ENCODE data around the gene ELOVL6. TPM values are rescaled to one million over a fixed set of nuclear protein-coding genes. Genes with fewer than 3 reads are reported as not detected.

Gene ELOVL6
- total RNA-seq, 3 donors from 2014 or later, result 21.8 to 59.8 (median 50.3) TPM

DNA sequence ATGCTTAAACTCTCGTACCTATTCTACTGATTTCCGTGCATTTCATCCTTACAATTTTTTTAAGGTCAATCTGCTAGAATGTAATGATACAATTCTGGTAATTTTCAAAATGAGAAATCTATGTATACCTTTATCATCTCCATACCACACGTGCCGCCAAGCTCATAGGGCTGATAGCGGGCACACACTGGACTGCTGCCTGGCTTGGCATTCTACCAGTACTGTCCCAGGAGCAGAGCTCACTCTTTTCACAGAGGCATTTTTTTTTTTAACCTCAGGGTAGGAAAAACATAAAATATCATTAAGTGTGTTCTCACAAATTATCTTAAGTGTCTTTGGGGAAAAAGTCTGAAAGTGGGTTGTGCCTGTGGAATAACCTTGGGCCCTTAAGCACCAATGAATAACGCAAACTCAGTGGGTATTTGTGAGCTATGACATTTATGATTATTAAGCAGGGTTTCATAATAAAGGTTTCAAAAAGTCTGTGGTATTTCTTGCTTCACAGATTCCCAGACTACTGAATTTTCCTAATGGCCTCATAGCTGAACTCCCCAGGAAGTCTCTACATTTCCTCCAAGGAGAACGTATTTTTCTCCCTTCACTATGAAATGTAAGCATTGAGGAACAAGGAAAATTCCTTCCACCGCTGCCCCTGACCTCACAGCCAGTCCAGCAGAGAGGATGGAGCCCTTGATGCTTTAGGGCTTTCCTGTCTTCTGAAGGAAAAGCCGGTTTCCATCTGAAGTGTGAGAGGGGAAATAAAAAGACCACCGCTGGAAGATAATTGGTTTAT, 125.2 kb downstream of the ELOVL6 start:
- Histone ChIP-seq H3K36me3 (ENCODE audit: low read depth) (no peaks in the 10 kb centered on the region), H3K4me3 (no peak overlapping the region), H3K4me1 (ENCODE audit: low read depth) (peaks cover 4% of the 10 kb centered on the region), H3K9me3 (no peaks in the 10 kb centered on the region)
- intact Hi-C loops (cut with DNase I, micrococcal nuclease), result no loop called here
- TF ChIP-seq, protein P1, sequence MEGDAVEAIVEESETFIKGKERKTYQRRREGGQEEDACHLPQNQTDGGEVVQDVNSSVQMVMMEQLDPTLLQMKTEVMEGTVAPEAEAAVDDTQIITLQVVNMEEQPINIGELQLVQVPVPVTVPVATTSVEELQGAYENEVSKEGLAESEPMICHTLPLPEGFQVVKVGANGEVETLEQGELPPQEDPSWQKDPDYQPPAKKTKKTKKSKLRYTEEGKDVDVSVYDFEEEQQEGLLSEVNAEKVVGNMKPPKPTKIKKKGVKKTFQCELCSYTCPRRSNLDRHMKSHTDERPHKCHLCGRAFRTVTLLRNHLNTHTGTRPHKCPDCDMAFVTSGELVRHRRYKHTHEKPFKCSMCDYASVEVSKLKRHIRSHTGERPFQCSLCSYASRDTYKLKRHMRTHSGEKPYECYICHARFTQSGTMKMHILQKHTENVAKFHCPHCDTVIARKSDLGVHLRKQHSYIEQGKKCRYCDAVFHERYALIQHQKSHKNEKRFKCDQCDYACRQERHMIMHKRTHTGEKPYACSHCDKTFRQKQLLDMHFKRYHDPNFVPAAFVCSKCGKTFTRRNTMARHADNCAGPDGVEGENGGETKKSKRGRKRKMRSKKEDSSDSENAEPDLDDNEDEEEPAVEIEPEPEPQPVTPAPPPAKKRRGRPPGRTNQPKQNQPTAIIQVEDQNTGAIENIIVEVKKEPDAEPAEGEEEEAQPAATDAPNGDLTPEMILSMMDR (IDR thresholded peaks at IDR 0.05), result no peak
- ATAC-seq (no peak), DNase-seq (no peak)

DNA sequence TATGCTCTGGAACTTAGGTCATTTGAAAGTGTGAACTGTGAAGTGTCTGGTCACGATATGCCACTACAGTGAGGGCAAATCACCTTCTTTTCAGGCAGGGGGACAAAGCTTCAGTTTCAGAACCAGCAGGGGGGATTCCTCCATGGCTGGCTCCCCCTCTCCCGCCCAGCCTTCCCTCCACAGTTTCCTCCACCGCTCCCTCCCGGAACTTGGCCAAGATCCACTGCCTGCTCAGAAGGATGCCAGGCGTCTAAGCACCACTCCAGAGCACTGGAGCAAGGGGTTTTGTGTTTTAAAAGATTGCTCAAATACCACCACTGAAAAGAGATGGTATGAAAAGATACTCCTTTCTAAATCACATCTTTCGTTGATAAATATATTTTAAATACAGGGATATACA, 126.9 kb downstream of the ELOVL6 start:
- intact Hi-C loops (cut with DNase I, micrococcal nuclease), result no loop called here
- peak; percentile 52 for ATAC-seq
- peaks cover 4% of the 10 kb centered on the region for H3K4me1 ChIP-seq (ENCODE audit: low read depth)
- no peaks in the 10 kb centered on the region for H3K9me3 ChIP-seq
- peak in 2 of 3 donors; percentile 55 to 57 for DNase-seq
- H3K4me3 ChIP-seq, result no peak overlapping the region
- TF ChIP-seq, protein P1 (IDR thresholded peaks at IDR 0.05), result no peak
- H3K36me3 ChIP-seq (ENCODE audit: low read depth), result no peaks in the 10 kb centered on the region

- ATAC-seq, result no peak
- TF ChIP-seq, protein P1 (IDR thresholded peaks at IDR 0.05), result no peak
- no peak for DNase-seq
- Histone ChIP-seq H3K9me3 (no peaks in the 10 kb centered on the region), H3K4me3 (no peak overlapping the region), H3K4me1 (ENCODE audit: low read depth) (no peaks in the 10 kb centered on the region), H3K36me3 (ENCODE audit: low read depth) (no peaks in the 10 kb centered on the region)
- intact Hi-C loops (cut with DNase I, micrococcal nuclease), result no loop called here
Observed at GRCh38 chr4:110068248-110068647, 130.2 kb downstream of the ELOVL6 start.

- Histone ChIP-seq H3K36me3 (ENCODE audit: low read depth) (no peaks in the 10 kb centered on the region), H3K9me3 (no peaks in the 10 kb centered on the region), H3K4me3 (no peak overlapping the region), H3K4me1 (ENCODE audit: low read depth) (peaks cover 5% of the 10 kb centered on the region)
- ATAC-seq (no peak), DNase-seq (no peak)
- TF ChIP-seq, protein P1 (IDR thresholded peaks at IDR 0.05), result no peak
- intact Hi-C loops (cut with DNase I, micrococcal nuclease), result no loop called here
Observed at GRCh38 chr4:110064934-110065333, 133.5 kb downstream of the ELOVL6 start.

DNA sequence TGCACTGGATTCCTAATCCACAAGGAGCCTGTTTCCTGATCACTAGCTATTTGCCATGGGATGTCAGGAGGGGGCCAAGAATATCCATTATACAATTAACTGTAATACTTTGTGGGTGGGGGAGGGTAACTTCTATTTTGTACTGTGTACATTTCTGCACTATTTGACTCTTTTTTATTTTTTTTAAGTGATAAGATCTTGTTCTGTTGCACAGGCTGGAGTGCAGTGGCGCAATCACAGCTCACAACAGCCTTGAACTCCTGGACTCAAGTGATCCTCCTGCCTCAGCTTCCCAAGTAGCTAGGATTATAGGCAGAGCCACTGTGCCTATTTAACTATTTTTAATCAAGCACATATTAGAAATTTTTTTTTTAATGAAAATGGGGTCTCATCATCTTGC, 134.1 kb downstream of the ELOVL6 start:
- no peaks in the 10 kb centered on the region for H3K36me3 ChIP-seq (ENCODE audit: low read depth)
- H3K9me3 ChIP-seq, result no peaks in the 10 kb centered on the region
- intact Hi-C loops (cut with DNase I, micrococcal nuclease), result no loop called here
- no peak for ATAC-seq
- TF ChIP-seq, protein P1 (IDR thresholded peaks at IDR 0.05), result no peak
- H3K4me3 ChIP-seq, result no peak overlapping the region
- no peak for DNase-seq
- peaks cover 11% of the 10 kb centered on the region for H3K4me1 ChIP-seq (ENCODE audit: low read depth)

Measured in mucosa of descending colon (tissue), 3 donors.